Measurements from ENCODE around the gene UBXN7. TPM values are rescaled to one million over a fixed set of nuclear protein-coding genes. Genes with fewer than 3 reads are reported as not detected.

Gene UBXN7
- total RNA-seq, 1 donor from 2014 or later, result 33.3 TPM

Other genes with a start within 250 kb of the UBXN7 start
- not detected for gene ZDHHC19, start 221.0 kb downstream of the UBXN7 start, total RNA-seq
- gene SLC51A, start 215.9 kb downstream of the UBXN7 start, total RNA-seq, result not detected
- gene PCYT1A, start 144.7 kb downstream of the UBXN7 start, total RNA-seq, result 89.6 TPM
- gene DYNLT2B, start 114.2 kb downstream of the UBXN7 start, total RNA-seq, result 3.2 TPM
- gene TM4SF19, start 94.0 kb downstream of the UBXN7 start, total RNA-seq, result 0.27 TPM
- gene RNF168, start 71.3 kb upstream of the UBXN7 start, total RNA-seq, result 21.3 TPM
- gene SMCO1, start 82.9 kb upstream of the UBXN7 start, total RNA-seq, result 89.9 TPM
- 7.9 TPM for gene WDR53, start 136.1 kb upstream of the UBXN7 start, total RNA-seq
- gene FBXO45, start 136.2 kb upstream of the UBXN7 start, total RNA-seq, result 7.9 TPM
- gene NRROS, start 207.3 kb upstream of the UBXN7 start, total RNA-seq, result 2.4 TPM

Data from Right ventricle myocardium superior (tissue), 1 donor.